Frontal cortex (tissue), 4 donors: ENCODE results near the gene NTN1. TPM values are rescaled to one million over a fixed set of nuclear protein-coding genes. Genes with fewer than 3 reads are reported as not detected.

Source experiments
- DNase-seq, 2 donors: peaks; one replicate each; pipeline ENCODE4 v3.0.0; 2012; ENCODE audit warnings: low spot score in 2 of 2
- FAIRE-seq: peaks from 2 replicates; lab custom pipeline; 2012; peaks lifted over from hg19 to GRCh38; lab: Jason Lieb, UNC
- total RNA-seq: library from RNA; depleted of rRNA; stranded (reverse); fragments of >200 nt; gene quantifications from one replicate; pipeline ENCODE4 v1.2.3, GENCODE V29; 2014
- donor health status: control.
- donor health status: control.
- donor health status: control.

Gene NTN1
- total RNA-seq, 1 donor from 2014 or later = 6.5 TPM

DNA sequence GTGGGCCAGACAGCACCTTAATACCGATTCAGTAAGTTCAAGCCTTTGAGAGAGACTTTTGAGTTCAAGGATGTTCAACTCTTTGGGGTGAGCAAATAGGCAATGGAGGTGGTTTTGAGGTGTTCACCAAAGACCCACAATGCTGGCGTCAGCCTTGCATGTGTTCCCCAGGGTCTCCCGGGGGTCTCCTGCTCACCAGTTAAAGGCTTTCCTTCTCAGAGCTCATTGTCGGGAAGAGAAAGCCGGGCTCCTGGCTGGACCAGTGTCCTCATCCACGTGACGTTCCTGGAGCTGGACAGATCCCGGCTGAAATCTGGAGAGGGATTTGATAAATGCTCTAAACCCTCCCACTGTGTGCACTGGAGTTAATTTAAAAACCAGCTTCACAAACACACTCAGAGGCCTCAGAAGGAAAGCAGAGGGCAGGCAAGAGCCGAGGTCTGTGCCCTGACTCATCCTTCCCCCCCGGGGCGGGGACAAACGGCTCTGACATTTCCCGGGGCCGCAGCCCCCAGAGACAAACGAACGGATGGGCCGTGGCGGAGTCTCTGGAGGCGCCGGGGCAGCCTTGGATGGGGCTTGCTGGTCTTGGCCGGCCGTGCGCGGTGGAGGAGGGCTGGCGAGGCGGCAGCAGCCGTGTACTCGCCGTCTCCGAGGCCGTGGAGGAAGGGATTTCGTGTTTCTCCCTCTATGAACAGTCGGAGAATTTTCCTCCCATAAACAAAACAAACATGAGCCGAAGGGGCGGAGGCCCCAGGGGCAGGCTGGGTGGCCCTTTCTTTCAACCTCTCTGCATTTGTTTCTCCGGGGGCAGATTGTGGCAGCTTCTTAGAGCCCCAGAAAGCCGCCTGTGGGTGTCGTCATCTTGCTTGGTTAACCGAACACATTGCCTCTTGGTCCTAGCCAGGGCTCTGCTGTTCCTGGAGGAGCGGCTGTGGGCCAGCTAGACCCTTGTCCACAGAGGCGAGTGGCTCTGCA, 94.2 kb downstream of the NTN1 start:
- DNase-seq (peak; percentile 28 to 64), FAIRE-seq (no peak)

DNA sequence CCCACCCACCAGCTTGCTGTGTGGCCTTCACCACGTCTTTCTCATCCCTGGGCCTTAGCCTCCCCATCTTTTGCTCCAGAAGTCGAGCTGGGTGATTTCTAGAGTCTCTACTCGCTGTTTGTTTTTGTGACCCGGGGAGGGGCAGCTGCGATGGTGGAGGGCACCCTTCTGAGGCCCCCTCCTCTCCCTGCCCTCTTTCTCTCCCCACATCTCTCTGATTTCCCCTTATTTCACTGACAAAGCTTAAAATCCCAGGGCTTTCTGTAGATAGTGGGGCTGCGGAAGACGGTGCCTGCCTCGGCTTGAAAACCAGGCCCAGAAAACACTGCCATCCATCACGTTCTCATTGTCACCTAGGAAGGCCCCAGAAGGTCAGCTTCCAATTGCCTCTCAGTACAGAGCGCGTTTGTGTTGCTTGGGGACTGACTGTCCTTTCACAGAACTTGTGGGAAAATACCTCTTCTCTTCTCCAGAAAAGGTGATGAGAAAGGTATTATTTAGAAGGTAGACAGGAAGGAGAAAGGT, 95.1 kb downstream of the NTN1 start:
- no peak for DNase-seq

DNA sequence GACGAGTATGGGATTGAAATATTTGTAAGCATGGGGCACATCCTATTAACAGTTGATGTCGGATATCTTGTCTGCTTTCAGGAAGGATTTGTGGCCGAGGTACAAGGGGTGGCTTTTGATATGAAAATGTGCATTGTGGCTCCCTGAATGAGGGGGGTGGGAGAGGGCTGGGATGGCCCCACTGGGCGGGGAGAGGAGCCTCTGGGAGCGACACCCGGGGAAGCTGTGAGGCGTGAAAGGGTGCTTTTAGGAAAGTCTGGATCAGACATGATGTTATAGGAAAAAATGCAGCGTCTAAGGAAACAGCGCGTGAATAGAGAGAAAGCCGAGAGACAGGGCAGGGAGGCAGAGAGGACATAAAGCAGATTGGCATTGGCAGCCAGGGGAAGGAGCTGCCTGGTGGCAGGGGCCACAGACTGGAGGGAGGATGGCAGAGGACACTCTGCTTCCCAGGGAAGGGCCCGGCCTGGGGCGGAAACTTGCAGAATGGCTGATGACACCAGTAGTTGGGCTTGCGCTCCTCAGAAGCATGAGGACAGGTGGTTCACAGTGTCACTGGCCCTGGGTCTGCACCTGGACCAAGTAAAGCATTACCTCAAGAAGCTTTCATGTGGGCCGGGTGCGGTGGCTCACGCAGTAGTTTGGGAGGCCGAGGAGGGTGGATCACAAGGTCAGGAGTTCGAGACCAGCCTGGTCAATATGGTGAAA, 95.7 kb downstream of the NTN1 start:
- DNase-seq = no peak

More for the DNA sequence above, 95.1 kb downstream of the NTN1 start:
- FAIRE-seq = no peak

DNA sequence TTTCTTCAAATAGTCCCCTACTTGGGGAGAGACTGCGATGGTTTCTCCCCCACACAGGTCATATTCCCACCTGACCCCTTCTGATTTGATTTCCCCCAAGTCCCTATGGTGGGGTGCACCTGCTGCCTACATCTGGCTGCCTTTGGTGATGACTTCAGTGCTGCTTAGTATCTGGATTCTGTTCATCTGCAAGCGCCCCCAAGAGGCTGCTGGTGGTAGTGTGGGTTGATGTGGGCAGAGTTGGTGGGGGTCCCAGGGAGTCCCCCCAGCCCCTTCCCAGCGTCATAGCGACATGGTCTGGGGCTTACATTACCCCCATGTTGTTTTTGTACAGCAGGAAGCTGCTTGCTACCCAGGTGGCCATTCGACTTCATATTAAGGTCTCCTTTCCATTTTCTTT, 99.2 kb downstream of the NTN1 start:
- DNase-seq (no peak), FAIRE-seq (no peak)

More for the DNA sequence above, 95.7 kb downstream of the NTN1 start:
- no peak for FAIRE-seq

DNA sequence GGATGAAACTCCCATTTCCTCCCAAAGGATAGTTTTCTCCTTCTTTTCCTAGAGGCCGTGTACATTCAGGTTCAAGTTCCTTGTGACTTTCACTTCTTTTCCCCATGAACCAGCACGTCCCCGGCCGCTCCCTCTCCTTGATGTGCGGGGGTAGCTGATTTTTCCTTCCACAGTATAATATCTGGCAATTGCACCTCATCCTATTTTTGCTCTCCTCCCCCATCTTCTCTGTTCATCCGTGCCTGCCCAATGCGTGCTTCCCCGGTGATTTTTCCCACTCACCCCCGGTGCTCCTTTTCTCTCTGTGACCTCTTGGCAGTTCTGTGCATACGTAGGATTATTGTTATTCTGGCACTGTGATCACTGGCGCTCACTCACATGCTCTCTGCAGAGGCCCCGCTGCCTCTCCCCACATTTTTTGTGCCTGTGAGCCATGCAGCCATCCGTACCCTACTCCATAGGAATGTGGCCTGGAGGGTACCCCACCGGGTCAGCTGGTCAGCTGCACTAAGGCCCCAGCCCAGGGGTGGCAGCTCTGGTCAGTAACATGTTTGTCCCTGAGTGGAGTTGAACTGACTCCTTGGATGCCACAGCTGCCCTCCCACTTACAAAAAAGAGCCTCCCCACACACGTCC, 100.0 kb downstream of the NTN1 start:
- FAIRE-seq (no peak), DNase-seq (no peak)

DNA sequence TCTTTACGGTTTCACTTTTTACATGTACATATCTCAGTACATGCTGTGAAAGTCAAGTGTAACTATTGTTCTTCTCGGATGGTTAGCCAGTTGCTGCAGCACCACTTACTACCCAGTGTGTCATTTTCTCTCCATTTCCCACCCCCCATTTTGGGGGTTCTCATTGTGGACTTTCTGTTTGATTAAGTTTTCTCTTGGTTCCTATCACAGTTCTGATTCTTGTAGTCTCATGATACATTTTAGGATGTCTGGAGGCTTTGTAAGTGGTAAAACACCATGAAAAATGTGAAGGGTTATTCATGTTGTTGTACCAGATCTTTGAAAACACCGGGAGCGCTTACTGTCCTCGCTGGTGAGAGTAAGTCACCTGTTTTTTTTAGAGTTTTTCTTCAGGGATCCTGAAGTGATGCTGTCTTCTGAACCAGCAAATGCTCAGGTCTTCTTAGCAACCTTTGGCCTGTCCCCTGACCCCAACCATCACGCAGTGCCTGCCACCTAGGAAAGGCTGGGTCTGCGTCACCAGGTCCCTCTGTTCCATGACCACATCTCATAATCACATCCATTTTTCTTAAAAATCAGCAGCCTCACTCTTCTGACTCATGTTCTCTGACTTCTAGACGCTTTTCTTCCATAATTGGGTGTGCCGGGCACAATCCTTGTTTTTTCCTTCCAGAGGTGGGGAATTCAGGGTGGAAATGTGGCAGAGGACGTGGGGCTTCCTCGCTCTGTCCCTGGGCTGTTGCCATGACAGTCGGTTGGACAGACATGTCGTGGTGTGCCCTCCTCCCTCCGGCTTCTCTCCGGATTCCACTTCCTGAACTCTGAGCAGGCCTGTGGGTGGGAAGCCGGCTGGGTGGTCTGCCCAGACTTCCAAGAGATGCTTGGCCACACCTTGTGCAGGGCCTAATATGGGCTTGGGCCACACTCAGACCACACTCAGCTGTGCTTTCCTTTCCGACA, 102.6 kb downstream of the NTN1 start:
- FAIRE-seq = no peak
- no peak for DNase-seq

DNA sequence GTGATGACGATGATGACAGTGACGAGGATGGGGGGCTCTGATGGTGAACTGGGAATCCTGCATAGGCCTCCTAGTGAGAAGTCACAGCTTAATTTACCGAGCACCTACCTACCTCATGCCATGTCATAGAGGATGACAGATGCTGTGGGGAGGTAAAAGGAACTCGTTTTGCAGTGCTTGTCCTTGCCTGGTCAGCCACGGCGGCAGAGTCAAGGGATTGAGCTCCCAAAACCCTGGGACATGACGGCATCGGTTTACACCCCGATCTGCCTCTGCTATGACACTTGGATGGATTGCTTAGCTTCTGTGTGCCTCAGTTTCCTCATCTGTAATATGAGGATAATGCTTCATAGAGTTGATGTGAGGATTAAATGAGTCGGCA, 103.2 kb downstream of the NTN1 start:
- FAIRE-seq (no peak), DNase-seq (no peak)

DNA sequence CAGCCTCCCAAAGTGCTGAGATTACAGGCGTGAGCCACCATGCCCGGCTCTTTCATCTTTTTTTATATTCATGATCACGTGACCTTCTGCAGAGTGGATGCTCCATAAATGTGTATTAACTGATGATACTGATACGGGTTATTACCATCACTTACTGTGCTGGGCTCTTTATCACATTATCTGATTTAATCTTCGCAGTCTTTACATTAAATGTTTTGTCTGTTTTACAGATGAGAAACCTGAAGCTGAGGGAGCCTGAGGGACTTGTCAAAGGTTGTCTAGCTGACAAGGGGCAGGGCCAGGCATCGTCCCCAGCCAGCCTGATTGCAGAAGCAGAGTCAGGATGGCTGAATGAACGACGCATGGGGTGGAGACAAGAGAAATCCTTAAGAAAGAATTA, 104.4 kb downstream of the NTN1 start:
- DNase-seq (no peak), FAIRE-seq (no peak)

DNA sequence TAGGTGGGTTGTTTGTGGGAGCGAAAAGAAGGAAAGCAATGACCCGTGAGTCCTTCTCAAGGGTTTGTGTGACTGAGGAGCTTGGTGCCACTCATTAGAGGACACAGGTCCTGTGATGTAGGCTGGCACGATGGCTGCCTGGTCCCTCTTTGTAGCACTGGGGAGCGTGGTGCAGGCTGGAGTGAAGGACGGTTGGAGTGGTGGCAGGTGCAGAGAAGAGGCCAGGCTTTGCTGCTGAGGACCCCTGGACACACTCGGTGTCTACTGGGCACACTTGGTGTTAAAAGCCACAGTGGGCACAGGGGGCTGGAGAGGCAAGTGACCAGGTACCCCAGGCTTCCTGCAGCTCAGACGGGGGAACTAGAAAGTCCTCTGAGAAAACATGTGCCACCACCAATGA, 106.0 kb downstream of the NTN1 start:
- FAIRE-seq = no peak
- no peak for DNase-seq

DNA sequence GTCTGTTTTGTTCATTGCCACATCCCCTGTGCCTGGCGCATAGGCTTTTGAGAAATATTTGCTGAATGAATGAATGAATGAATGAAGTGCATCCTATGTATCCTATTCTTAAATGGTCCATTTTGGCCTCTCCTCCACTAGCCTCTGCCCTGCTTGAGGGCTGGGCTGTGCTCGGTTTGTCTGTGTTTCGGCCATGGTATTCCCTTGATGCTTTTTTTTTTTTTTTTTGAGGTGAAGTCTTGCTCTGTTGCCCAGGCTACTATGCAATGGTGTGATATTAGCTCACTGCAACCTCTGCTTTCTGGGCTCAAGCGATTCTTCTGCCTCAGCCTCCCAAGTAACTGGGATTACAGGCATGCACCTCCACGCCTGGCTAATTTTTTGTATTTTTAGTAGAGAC, 110.1 kb downstream of the NTN1 start:
- no peak for FAIRE-seq

DNA sequence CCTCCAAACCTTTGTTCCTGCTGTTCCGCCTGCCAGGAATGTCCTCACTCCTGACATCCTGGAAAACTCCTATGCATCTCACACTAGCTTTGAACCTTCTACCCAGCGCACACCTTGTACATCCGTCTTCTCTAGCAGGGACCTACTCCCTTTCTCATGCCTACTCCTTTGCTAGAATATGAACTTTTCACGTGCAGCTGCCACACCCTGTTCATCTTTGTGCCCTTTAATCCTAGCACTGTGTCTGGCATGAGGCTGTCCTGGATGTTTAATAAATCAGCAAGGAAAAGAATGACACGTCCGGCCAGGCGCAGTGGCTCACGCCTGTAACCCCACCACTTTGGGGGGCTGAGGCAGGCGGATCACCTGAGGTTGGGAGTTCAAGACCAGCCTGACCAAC, 111.0 kb downstream of the NTN1 start:
- FAIRE-seq (no peak), DNase-seq (no peak)

More for the DNA sequence above, 110.1 kb downstream of the NTN1 start:
- no peak for DNase-seq

DNA sequence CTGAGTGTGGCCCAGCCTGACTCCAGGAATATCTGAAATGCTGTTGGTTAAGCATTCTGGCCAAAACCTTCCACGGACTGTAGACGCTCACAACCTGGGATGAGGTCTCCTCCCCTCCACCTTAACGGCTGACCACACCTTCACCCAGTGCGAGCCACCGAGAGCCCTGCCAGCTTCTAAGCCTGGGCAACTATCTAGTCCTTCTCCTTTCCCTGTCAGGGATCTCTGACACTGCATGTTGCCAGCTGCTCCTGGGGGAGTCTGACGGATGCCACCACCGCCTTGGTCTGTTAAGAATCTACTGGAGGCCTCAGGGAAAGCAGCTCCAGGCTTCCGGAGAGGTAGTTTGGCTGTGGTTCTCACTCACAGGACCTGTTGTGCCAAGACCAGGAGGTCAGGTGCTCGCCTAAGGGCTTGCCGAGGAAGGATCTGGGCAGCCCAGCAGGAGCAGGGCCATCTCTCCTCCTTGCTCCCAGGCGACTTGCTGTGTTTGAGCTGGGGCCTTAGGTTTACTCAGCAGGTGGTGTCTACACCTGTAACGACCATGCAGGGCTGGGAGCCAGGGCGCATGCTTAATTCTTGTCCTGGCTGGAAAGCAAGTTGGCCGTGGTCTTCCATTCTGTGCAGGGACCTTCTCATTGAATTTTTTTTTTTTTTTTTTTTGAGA, 111.8 kb downstream of the NTN1 start:
- FAIRE-seq (no peak), DNase-seq (no peak)

DNA sequence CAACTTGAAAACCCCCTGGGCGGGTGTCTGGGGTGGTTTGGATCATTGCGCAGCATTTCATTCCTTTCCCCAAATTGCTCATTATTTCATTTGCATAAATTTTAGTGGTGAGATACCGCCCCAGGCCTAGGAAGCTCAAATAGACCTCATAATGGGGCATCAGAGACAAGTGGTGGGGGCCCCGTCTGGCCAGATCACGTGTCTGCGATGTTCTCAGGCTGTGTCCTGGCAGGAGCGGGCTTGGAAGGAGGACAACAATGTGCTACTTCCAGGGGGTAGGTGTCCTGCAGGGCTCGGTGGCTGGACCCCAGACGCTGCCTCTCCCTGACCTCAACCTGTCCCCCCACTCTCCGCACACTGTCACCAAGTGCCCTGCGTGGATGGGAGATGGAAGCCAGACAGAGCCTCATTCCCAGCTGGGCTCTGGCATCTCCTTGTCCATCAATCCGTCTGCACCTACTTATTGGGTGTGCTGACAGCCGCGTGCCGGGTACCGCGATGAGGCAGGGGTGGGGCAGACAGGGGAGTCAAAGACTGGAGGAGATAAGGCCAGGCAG, 116.9 kb downstream of the NTN1 start:
- DNase-seq = no peak
- FAIRE-seq = no peak

DNA sequence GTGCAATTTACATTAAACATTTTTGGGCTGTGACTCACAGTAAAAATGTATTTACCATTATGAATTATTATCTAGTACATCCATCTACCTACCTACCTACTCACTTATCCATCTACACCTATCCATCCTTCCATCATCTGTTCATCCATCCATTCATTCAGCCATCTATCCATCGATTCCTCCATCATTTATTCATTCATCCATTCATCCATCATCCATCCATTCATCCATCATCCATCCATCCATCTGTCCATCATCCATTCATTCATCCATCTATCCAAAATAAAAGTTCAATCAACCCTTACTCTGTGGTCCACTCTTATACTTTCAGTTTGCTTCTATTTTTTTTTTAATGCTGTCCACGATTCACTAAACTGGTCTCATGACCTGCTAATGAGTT, 118.4 kb downstream of the NTN1 start:
- DNase-seq = no peak
- no peak for FAIRE-seq

DNA sequence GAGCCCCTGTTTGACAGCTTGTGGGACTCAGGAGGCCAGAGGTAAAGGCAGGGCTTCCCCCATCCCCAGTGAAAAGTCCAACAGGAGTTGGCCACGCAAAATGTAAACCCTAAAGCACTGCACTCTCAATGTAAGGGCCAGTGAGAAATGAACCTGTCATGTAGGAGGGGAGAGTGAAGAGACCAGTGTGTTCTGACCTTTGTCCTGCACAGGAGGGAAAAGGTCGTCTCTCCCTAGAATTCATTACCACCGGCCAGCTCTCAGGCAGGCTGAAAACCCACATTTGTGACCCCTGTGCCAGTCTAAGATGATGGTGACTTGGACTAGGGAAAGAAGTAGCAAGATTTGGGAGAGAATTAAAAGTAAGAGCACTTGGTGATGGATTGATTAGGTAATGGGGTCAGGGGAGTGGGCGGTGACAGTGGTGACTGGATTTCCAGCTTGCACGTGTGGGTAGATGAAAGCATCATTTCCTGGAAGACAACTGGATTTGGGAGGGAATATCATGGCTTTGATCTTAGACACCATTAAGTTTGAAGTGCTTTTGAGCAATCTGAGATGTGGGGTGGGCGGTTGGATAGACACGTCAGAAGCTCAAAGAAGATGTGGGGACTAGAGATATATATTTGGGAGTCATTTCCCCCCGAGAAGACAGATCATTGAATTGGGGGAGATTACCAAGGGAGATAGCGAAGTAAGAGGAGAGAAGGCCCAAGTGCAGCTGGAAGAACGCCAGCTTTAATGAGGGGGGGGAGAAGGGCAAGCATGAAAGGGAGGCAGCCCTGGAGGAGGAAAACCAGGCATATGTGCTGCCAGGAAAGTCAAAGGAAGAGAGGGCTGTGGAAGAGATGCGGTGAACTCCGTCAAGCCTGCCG, 119.5 kb downstream of the NTN1 start:
- DNase-seq = no peak

DNA sequence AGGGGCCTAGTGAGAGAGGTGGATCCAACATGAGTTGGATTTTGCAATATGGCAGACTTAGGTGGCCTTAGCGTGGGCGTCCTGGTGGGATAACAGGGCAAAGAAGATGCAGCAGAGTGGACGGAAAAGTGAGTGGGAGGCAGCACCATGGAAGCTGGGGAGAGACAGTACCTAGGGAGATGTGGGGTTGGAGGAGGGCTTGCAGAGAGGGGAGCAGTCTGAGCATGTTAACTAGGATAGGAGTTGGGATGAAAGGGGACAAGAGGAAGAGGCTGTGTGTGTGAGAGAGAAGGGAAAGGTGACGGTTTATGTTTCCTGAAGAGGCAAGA, 120.1 kb downstream of the NTN1 start:
- no peak for FAIRE-seq
- DNase-seq = no peak

More for the DNA sequence above, 119.5 kb downstream of the NTN1 start:
- FAIRE-seq = no peak

DNA sequence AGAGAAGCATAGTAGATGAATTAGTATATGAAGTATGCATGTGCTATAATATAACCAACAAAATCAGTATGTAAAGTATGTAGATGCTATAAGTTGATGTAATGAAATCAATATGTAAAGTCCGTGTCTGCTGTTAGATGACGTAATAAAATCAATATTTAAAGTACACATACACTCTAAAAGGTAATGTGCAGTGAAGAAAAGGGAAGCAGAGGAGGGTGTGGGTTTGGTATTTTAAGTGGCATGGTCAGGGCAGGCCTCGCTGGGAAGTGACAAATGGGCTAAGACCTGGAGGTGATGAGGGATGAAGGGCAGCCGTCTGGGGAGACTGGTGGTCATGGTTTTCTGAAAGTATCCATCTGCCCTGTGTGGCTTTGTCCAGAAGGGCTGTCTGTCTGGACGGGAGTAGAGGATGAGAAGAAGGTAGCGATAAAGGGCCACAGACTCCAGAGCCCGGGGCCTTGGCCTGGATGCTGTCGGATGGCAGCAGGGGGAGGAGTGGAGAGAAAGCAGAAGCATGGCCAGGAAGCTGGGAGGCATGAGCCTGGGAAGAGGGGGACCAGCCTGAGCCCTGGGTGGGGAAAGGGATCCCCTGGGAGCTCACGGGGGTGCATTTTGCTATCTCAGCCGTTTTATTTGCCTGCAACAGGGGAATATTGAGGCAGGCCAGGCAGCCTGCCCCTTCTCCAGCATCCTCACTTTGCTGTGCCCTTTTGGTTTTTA, 121.6 kb downstream of the NTN1 start:
- no peak for DNase-seq
- FAIRE-seq = no peak
